K562 (cell line): ENCODE results near the gene ZNF853. TPM values are rescaled to one million over a fixed set of nuclear protein-coding genes. Genes with fewer than 3 reads are reported as not detected.

Source experiments
- BACH1 ChIP-seq: fragments of 200-800 bp; sonication (Bioruptor generic); IDR thresholded peaks from 2 replicates; pipeline ENCODE4 v1.6.1; 2016; ENCODE audit warnings: missing genetic modification characterization, missing compliant biosample characterization
- CREM ChIP-seq: IDR thresholded peaks from 2 replicates; pipeline ENCODE4 v1.6.1; 2014; ENCODE audit warnings: antibody characterized with exemption, low read depth
- FUS ChIP-seq: fragments of 200-400 bp; formaldehyde crosslinking; optimal IDR thresholded peaks from 2 replicates; pipeline ENCODE3; 2017; ENCODE audit warnings: low read depth, low read length
- HBP1 ChIP-seq: fragments of 450-650 bp; formaldehyde crosslinking; IDR thresholded peaks from 2 replicates; pipeline ENCODE4 v1.4.0; 2022; ENCODE audit warnings: missing genetic modification characterization
- IRF9 ChIP-seq: fragments of 450-650 bp; IDR thresholded peaks from 2 replicates; pipeline ENCODE4 v1.6.1; 2016; ENCODE audit warnings: missing biosample characterization, missing genetic modification characterization
- KDM5B ChIP-seq: fragments of 200-600 bp; sonication (generic); IDR thresholded peaks from 2 replicates; pipeline ENCODE4 v1.6.1; 2012; ENCODE audit warnings: low read depth, mild to moderate bottlenecking, moderate library complexity, low read length, control low read depth, inconsistent platforms; ENCODE audit not compliant: insufficient replicate concordance
- KLF13 ChIP-seq: fragments of 450-650 bp; IDR thresholded peaks from 2 replicates; pipeline ENCODE4 v1.6.1; 2016; ENCODE audit warnings: missing genetic modification characterization, low read depth, mild to moderate bottlenecking, missing compliant biosample characterization, moderate library complexity, borderline replicate concordance
- MNT ChIP-seq, 2 experiments: fragments of 450-650 bp; conservative IDR thresholded peaks; 2 replicates each; pipeline ENCODE4 v1.6.1; 2017; ENCODE audit warnings: mild to moderate bottlenecking in 2 of 2, moderate library complexity in 2 of 2
- NR2C1 ChIP-seq, 2 experiments: fragments of 450-650 bp; IDR thresholded peaks; 2 replicates each; pipeline ENCODE4 v1.6.1; 2017; ENCODE audit warnings: mild to moderate bottlenecking in 2 of 2, antibody characterized with exemption in 1 of 2, inconsistent platforms in 1 of 2, missing compliant biosample characterization in 1 of 2, missing genetic modification characterization in 1 of 2
- POLR2G ChIP-seq: fragments of 200-400 bp; formaldehyde crosslinking; IDR thresholded peaks from 2 replicates; pipeline ENCODE4 v1.6.1; 2017; ENCODE audit warnings: low read depth, mild to moderate bottlenecking, antibody characterized with exemption, low read length, moderate library complexity
- RCOR1 ChIP-seq, 2 experiments: IDR thresholded peaks; 2 replicates each; pipeline ENCODE4 v1.6.1; 2012; ENCODE audit warnings: low read depth in 2 of 2, low read length in 2 of 2, borderline replicate concordance in 1 of 2, improper control_type of control experiment in 1 of 2
- SIX5 ChIP-seq, 2 experiments: IDR thresholded peaks; 2 replicates each; pipeline ENCODE4 v1.6.1; 2011; ENCODE audit warnings: low read length in 2 of 2, borderline replicate concordance in 1 of 2, low read depth in 1 of 2, mild to moderate bottlenecking in 1 of 2, moderate library complexity in 1 of 2; ENCODE audit not compliant: insufficient read depth in 1 of 2
- SMAD1 ChIP-seq: fragments of 150-350 bp; IDR thresholded peaks from 2 replicates; pipeline ENCODE4 v1.6.1; 2014; ENCODE audit warnings: low read length, low read depth; ENCODE audit not compliant: partially characterized antibody
- SNIP1 ChIP-seq: fragments of 450-650 bp; IDR thresholded peaks from 2 replicates; pipeline ENCODE4 v1.7.1; 2017; ENCODE audit warnings: low read depth, mild to moderate bottlenecking
- SRSF9 ChIP-seq: fragments of 200-400 bp; formaldehyde crosslinking; IDR thresholded peaks from 2 replicates; pipeline ENCODE4 v1.6.1; 2017; ENCODE audit warnings: low read depth, low read length, borderline replicate concordance
- TAF1 ChIP-seq: IDR thresholded peaks from 2 replicates; pipeline ENCODE4 v1.6.1; 2011; ENCODE audit warnings: mild to moderate bottlenecking, low read length, moderate library complexity; ENCODE audit not compliant: insufficient read depth, control insufficient read depth, severe bottlenecking; ENCODE audit errors: extremely low read depth
- TAF9B ChIP-seq: fragments of 450-650 bp; IDR thresholded peaks from 2 replicates; pipeline ENCODE4 v1.6.1; 2018; ENCODE audit warnings: mild to moderate bottlenecking; ENCODE audit not compliant: partially characterized antibody
- UBTF ChIP-seq, 2 experiments: IDR thresholded peaks; 2 replicates each; pipeline ENCODE4 v1.6.1; 2012; ENCODE audit warnings: improper control_type of control experiment in 2 of 2, low read depth in 2 of 2, low read length in 2 of 2, borderline replicate concordance in 1 of 2
- ZBED1 ChIP-seq: IDR thresholded peaks from 2 replicates; pipeline ENCODE4 v1.6.1; 2014
- ZNF12 ChIP-seq: sonication (generic); formaldehyde crosslinking; IDR thresholded peaks from 2 replicates; pipeline ENCODE4 v1.4.0; 2020; ENCODE audit warnings: mild to moderate bottlenecking, missing genetic modification reagents
- polyA plus RNA-seq, 8 experiments: library from polyadenylated mRNA; depleted of rRNA in 4 of 8; stranded (reverse) in 5 of 8; unstranded in 3 of 8; fragments of >200 nt; fragmentation: Nextera tagmentation in 2 of 8; fragmentation: Illumina TruSeq in 1 of 8; extraction: Ambion mirVana in 2 of 8; extraction: Trizol in 1 of 8; gene quantifications; 2 replicates each; pipeline versions ENCODE4 v1.2.1 to v1.2.3, GENCODE V29; 2011 to 2014; ENCODE audit warnings: inconsistent platforms in 1 of 8, missing spikeins in 1 of 8
- total RNA-seq, 7 experiments: library from RNA; depleted of rRNA in 6 of 7; stranded (reverse); fragments of >200 nt in 6 of 7; fragmentation: Illumina TruSeq in 2 of 7; extraction: Trizol in 2 of 7; gene quantifications; 2 replicates each; pipeline versions ENCODE4 v1.2.1 to v1.2.3, GENCODE V29; 2011 to 2021; ENCODE audit warnings: low replicate concordance in 1 of 7

ZNF853 gene
- total and polyA plus RNA-seq, 9 of the 15 experiments (the other 6 are each of a cell fraction or from before 2014, with no cell fraction given), result 0.03 TPM; not detected in 8

GRCh38 chr7:6577369-6578113, 37.9 kb upstream of the ZNF853 start, which contains the start of gene ZDHHC4 (continued):
- no peak for TF ChIP-seq IRF9 (tag)
- no peak for TF ChIP-seq KLF13
- TF ChIP-seq KDM5B, result peak; percentile 98
- TF ChIP-seq SIX5 (IDR thresholded peaks at IDR 0.05; ENCODE audit: borderline replicate concordance in 1 of 2, insufficient read depth in 1 of 2, low read depth in 1 of 2, low read length in 2 of 2), result no peak
- peak; percentile 79 to 93 for TF ChIP-seq UBTF (IDR thresholded peaks at IDR 0.05; ENCODE audit: borderline replicate concordance in 1 of 2, low read depth in 2 of 2, low read length in 2 of 2)
- TF ChIP-seq RCOR1 (IDR thresholded peaks at IDR 0.05; ENCODE audit: borderline replicate concordance in 1 of 2, low read depth in 2 of 2, low read length in 2 of 2), result peak in 1 of 2 experiments; percentile 45; a peak in 1 of 4 replicates
- no peak for TF ChIP-seq SNIP1
- TF ChIP-seq SRSF9, result no peak
- TF ChIP-seq HBP1 (CRISPR knock-in tag), result no peak
- peak; percentile 81 for TF ChIP-seq TAF1
- TF ChIP-seq CREM, result peak; percentile 95
- 0 out of 2 replicates have a peak, but pooled peaks have one; percentile 69 for TF ChIP-seq ZBED1
- TF ChIP-seq TAF9B, result peak; percentile 60
- TF ChIP-seq ZNF12 (CRISPR knock-in tag), result no peak
- no peak for TF ChIP-seq BACH1
- TF ChIP-seq FUS, result no peak
- TF ChIP-seq POLR2G, result peak; percentile 96
- no peak for TF ChIP-seq NR2C1 (IDR thresholded peaks at IDR 0.05)
- peak; percentile 97 for TF ChIP-seq NR2C1 (tag; IDR thresholded peaks at IDR 0.05)
- peak; percentile 60 for TF ChIP-seq SMAD1
- TF ChIP-seq MNT (conservative IDR thresholded peaks at IDR 0.05), result peak; percentile 63 to 82
